Activated CD8-positive, alpha-beta memory T cell treated with anti-CD3 and anti-CD28 coated beads, Interleukin-2, amount 50 U/mL, for 1 hour (primary cell): ENCODE measurements around the gene HELZ.

Experiments used
- DNase-seq: peaks from one replicate; pipeline ENCODE4 v3.0.0-alpha.2; 2020; ENCODE audit errors: extremely low read depth

Gene HELZ

DNA sequence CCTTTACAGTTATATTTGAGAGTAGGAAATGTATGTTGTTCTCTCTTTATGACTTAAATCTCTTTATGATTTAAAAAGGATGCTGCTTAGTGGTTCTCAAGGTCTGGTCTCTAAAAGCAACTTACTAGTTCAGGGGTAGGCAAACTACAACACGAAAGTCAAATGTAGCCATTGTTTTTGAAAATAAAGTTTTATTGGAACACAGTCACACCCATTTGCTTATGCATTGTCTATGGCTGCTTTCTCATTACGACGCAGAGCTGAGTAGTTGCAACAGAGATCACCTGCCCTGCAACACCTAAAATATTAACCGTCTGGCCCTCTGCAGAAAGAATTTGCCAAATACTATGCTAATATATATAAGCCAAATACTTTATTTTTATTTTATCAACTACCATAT lies 58.2 kb downstream of the HELZ start:
- no peak for DNase-seq

DNA sequence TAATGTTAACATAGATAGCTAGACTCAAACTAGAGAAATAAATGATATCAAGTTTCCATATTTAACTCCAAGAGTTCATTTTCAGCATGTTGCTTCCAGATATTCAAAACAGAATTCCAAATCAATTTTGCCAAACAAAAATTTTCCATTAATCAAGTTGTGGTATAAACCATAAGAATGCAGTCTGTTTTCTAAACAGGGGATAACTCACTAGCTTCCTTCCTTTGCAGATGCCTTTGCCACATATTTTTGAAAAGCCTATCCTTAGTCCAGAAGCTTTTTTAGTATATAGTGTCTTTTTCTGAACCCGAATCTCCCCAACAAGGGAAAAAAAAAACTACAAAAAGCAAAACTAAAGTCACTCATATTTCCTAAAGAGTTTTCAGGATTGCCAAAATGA lies 61.5 kb downstream of the HELZ start:
- DNase-seq, result no peak

GRCh38 chr17:67181825-67182224 lies 63.2 kb downstream of the HELZ start:
- no peak for DNase-seq

GRCh38 chr17:67180275-67180674 lies 64.7 kb downstream of the HELZ start:
- DNase-seq, result no peak

- DNase-seq, result no peak
Measured at GRCh38 chr17:67178555-67178954, 66.4 kb downstream of the HELZ start.

- no peak for DNase-seq
Measured at GRCh38 chr17:67177732-67178131, 67.3 kb downstream of the HELZ start.

DNA sequence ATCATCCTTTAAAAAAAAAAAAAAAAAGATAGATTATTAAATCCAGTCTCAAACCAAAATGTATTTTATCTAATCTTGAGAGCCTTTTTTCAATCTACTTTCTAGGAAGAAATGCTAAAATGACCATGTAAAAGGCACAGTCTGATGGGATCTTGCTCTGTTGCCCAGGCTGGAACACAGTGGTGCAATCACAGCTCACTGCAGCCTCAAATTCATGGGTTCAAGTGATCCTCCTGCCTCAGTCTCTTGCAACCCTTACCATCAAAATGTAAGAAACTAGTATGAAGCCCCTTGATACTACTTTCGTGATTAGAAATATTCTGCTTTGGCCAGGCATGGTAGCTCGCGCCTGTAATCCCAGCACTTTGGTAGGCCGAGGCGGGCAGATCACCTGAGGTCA lies 70.8 kb downstream of the HELZ start:
- no peak for DNase-seq

GRCh38 chr17:67171560-67171959 lies 73.4 kb downstream of the HELZ start:
- no peak for DNase-seq

- DNase-seq, result no peak
Measured at GRCh38 chr17:67168496-67168895, 76.5 kb downstream of the HELZ start.

DNA sequence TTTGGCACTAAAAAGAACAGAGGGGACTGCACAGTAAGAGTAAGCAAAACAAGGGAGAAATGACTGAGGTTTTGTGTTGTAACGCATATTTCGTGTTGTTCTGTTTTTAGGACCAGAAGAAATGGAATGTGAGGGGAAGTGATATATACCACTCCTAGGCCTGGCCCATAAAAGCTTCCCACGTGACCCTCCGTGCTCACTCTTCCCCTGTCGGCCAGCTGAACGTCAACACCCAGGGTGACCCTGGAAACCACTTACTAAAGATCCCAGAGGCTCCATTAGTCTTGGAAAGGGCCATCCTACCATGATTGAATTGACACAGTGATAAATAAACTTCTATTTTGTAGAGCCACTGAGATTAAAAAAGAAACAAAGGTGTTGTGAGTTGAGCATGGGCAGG lies 79.8 kb downstream of the HELZ start:
- DNase-seq, result no peak

DNA sequence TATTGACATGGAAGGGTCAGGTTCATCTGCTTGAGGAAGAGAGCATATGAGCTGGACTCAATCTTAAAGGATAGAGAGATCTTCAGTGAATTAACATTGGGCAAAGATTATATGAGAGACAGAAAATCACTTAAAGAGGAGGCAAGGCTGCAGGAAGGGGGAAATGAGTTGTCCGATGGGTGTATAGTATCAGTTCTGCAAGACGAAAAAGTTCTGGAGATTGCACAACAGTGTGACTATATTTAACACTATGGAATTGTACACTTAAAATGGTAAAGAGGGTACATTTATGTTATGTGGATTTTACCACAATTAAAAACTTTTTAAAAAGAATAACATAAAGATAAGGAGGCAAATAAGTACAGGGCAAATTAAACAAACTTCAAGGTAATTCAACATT lies 80.7 kb downstream of the HELZ start:
- no peak for DNase-seq

- DNase-seq, result no peak
Measured at GRCh38 chr17:67162771-67163170, 82.2 kb downstream of the HELZ start.

- no peak for DNase-seq
Measured at GRCh38 chr17:67161573-67161972, 83.4 kb downstream of the HELZ start.

- DNase-seq, result no peak
Measured at GRCh38 chr17:67160791-67161190, 84.2 kb downstream of the HELZ start.

DNA sequence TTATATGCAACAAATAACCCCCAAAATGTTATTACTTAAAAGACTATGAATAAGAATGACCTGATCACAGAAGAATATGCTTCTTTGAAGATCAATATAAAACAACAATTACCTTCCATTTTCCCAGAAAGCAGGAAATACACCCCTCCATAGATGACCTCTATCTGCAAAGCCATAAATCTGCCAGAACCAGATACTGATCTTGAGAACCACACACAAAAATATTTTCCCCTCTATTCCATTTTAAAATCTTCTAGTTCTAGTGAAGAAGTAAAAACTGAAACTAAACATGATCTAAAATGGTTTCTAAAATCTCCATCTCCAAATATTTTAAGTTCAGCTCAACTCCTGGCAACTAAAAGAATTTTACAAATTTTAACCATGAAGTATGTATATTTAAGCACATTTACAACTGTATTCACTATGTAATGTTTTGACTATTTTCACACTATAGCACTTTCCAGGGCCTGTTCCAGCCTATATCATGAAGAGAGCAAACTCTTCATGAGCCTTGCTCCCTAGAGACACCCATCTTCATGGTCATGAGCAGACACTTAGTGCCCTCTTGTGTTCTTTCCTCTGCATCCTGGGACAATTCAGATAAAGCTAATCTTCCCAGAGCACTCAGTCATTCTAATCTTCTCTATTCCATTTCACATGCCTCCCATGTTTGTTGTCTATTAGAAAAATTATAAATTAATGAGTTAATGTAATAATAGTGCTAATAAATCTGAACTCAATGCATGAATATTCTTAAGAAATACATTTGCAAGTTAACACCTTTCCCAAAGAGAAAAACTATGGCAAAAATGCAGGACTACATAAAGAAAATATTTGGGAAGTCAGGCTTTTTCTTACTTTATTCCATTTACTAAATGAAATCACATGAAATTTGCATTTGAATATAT lies 87.0 kb downstream of the HELZ start:
- DNase-seq, result no peak

- no peak for DNase-seq
Measured at GRCh38 chr17:67156269-67157199, 88.5 kb downstream of the HELZ start.

DNA sequence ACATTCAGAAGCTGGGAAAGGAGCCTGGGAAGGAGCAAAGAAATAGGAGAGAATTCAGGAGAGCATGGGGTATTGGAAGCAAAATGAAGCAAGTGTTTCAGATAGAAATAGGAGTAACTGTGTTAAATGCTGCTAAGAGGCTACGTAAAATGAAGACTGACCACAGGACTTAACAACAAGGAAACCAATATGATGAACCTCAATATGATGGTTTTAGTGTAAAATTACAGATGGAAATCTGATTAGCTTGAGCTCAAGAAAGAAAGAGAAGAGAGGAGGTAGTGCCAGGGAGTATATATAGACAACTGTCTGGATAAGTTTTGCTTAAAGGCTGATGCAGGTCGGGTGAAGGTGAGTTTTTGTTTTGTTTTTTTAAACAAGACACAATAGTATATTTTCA lies 92.2 kb downstream of the HELZ start:
- DNase-seq, result no peak

DNA sequence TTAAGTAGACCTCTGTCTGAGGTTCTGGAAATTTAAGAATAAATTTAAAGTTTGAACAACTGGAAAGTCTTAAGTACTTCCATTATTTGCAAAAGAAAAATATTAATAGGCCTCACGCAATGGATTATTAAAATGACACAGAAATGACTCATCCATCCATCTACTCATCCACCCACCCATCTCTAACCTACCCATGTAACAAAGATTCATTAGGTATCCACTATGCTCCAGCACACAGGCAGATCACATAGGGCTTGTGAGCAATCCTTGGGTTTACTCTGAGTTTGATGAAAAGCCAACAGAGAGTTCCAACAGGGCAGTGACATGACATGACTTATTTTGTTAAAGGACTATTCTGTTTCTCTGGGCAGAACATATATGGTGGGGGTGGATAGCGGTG lies 93.3 kb downstream of the HELZ start:
- DNase-seq, result no peak

DNA sequence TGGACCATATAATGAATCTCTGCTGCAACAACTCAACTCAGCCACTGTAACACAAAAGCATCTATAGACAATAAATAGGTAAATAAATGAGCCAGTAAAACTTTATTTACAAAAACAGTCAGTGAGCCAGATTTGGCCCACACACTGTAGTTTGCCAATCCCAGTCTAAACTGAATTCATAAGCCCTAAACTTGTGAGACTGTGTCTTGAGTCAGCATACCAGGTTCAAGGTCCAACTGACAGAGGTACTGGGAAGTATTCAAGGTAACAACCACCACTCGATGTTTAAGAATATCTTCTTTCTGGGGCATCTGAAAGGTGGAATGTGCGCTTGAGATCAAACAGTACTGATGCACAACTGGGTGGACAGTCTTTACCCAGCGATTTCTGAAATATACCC lies 94.2 kb downstream of the HELZ start:
- no peak for DNase-seq

DNA sequence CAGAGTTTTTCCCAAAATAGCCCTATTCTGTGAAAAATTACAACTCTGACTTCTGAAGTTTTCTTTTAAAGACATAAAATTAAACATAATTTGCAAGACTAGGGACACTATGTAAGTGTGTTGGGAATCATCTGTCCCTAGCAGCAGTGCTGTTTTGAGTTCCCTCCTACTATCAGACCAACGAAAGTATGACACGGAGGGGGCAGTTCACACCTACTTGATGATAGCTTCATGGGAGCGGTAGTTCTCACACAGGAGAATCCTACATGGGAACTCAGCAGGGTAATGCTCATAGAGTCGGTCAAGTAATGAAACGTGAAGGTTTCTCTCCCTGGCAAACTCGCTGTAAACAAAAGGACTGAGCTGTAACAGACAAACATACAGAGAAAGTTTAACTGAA lies 96.6 kb downstream of the HELZ start:
- no peak for DNase-seq

DNA sequence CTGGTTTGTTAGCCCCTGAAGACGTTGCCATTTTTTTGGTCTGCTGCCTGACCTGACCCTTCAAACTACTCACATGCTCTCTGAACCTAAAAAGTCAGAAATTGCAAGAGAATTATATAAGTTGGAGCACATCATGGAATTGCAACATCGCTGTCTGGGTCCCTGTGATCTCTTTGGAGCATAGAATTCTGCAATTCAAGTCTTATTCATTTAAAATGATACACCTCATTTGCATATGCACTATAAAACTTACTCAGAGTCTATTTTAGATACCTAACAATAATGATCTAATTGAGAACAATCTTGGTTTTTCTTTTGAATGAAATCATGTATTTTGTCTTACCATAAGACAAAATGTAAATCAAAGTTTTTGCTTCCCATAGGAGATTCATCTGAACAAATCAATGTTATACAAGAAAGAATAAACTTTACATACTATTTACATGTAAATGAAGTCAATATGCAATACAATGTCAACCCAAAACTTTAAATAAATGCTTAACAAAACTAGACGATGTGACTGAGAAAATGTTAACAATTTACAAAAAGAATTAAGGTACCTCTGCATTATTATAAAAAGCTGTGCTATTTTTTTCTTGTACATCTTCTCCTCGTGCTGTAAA lies 99.7 kb downstream of the HELZ start:
- no peak for DNase-seq

GRCh38 chr17:67143318-67143717 lies 101.7 kb downstream of the HELZ start:
- no peak for DNase-seq
